Osteocyte (in vitro differentiated cells): ENCODE results near the gene FUOM. TPM values are rescaled to one million over a fixed set of nuclear protein-coding genes. Genes with fewer than 3 reads are reported as not detected.

Experiments
- DNase-seq: peaks from one replicate; pipeline ENCODE4 v3.0.0; 2021; ENCODE audit warnings: mixed read lengths; ENCODE audit not compliant: unreplicated experiment; ENCODE audit errors: extremely low spot score
- H3K27ac Mint-ChIP-seq: one replicate; pipeline ENCODE4 v1.8.0; 2021; ENCODE audit warnings: mild to moderate bottlenecking, mixed read lengths; ENCODE audit not compliant: unreplicated experiment
- H3K27me3 Mint-ChIP-seq: one replicate; pipeline ENCODE4 v1.8.0; 2021; ENCODE audit warnings: mixed read lengths; ENCODE audit not compliant: unreplicated experiment
- H3K36me3 Mint-ChIP-seq: one replicate; pipeline ENCODE4 v1.8.0; 2021; ENCODE audit warnings: mixed read lengths; ENCODE audit not compliant: unreplicated experiment
- H3K4me1 Mint-ChIP-seq: one replicate; pipeline ENCODE4 v1.8.0; 2021; ENCODE audit warnings: mixed read lengths; ENCODE audit not compliant: unreplicated experiment
- H3K4me3 Mint-ChIP-seq: one replicate; pipeline ENCODE4 v1.8.0; 2021; ENCODE audit warnings: mild to moderate bottlenecking, moderate library complexity, mixed read lengths; ENCODE audit not compliant: unreplicated experiment
- H3K9me3 Mint-ChIP-seq: one replicate; pipeline ENCODE4 v1.8.0; 2021; ENCODE audit warnings: mixed read lengths; ENCODE audit not compliant: unreplicated experiment
- total RNA-seq: library from RNA; stranded (reverse); gene quantifications from 2 replicates; pipeline ENCODE4 v1.2.1, GENCODE V29; 2021
- TF ChIP-seq, protein P1 (sequence below): fragments of 200-600 bp; sonication (generic); IDR thresholded peaks from 2 replicates; pipeline ENCODE4 v1.5.0; 2021; ENCODE audit warnings: antibody characterized with exemption, mild to moderate bottlenecking, moderate library complexity

Gene FUOM
- total RNA-seq, 1 donor from 2014 or later, result 24.0 TPM

DNA sequence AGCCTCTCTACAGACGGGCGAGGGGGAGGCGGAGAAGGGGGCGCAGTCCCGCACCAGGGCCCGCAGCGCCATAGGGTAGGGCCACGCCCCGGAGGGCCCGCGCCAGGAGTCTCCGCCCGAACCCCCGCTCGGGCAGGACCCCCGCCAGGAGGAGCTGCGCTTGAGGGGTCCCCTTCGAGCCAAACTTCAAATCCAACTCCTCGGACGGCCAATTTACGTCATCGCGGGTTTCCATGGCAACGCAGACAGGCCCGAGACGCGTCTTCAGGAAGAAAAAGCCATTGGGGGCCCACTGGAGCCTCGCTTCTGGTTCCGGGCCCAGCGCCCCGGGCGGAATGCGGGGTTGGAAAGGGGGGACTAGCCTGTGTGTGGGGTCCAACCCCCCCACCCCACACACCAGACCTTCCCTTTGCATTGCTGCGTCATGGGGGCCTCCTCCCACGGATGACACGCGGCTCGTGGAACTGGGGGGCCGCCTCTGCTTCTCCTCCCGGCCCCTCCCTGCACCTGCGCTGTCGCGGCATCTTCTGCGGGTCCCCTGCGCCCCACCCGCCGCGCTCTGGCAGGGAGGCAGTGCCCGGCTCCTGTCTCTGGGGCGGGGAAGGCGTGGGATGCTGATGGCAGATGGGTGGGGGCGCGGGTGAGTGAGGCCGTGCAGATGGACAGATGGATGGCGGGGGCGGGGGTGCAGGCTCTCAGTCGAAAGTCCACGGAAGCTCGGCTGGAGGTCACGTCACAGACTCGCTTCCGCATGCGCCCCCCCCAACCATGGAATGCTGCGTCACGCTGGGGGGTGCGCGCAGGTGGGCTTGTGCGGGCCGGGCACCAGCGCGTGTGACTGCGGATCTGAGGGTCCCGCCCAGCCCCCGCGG is 22.3 kb downstream of the FUOM start:
- peak; percentile 86 for DNase-seq
- Mint-ChIP-seq H3K27ac (no peak overlapping the region), H3K27me3 (peaks cover 26% of the 10 kb centered on the region), H3K36me3 (peaks cover 2% of the 10 kb centered on the region), H3K4me1 (peaks cover 3% of the 10 kb centered on the region), H3K9me3 (peaks cover 5% of the 10 kb centered on the region), H3K4me3 (peak overlapping the region; percentile 14)
- TF ChIP-seq, protein P1, sequence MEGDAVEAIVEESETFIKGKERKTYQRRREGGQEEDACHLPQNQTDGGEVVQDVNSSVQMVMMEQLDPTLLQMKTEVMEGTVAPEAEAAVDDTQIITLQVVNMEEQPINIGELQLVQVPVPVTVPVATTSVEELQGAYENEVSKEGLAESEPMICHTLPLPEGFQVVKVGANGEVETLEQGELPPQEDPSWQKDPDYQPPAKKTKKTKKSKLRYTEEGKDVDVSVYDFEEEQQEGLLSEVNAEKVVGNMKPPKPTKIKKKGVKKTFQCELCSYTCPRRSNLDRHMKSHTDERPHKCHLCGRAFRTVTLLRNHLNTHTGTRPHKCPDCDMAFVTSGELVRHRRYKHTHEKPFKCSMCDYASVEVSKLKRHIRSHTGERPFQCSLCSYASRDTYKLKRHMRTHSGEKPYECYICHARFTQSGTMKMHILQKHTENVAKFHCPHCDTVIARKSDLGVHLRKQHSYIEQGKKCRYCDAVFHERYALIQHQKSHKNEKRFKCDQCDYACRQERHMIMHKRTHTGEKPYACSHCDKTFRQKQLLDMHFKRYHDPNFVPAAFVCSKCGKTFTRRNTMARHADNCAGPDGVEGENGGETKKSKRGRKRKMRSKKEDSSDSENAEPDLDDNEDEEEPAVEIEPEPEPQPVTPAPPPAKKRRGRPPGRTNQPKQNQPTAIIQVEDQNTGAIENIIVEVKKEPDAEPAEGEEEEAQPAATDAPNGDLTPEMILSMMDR, result no peak

GRCh38 chr10:133334503-133335245 is 23.1 kb downstream of the FUOM start:
- Mint-ChIP-seq H3K27ac (no peak overlapping the region), H3K4me1 (peaks cover 7% of the 10 kb centered on the region), H3K36me3 (peaks cover 2% of the 10 kb centered on the region), H3K9me3 (peaks cover 5% of the 10 kb centered on the region), H3K27me3 (peaks cover 26% of the 10 kb centered on the region), H3K4me3 (peak overlapping the region; percentile 69)
- TF ChIP-seq, protein P1, result no peak
- DNase-seq, result peak; percentile 85

DNA sequence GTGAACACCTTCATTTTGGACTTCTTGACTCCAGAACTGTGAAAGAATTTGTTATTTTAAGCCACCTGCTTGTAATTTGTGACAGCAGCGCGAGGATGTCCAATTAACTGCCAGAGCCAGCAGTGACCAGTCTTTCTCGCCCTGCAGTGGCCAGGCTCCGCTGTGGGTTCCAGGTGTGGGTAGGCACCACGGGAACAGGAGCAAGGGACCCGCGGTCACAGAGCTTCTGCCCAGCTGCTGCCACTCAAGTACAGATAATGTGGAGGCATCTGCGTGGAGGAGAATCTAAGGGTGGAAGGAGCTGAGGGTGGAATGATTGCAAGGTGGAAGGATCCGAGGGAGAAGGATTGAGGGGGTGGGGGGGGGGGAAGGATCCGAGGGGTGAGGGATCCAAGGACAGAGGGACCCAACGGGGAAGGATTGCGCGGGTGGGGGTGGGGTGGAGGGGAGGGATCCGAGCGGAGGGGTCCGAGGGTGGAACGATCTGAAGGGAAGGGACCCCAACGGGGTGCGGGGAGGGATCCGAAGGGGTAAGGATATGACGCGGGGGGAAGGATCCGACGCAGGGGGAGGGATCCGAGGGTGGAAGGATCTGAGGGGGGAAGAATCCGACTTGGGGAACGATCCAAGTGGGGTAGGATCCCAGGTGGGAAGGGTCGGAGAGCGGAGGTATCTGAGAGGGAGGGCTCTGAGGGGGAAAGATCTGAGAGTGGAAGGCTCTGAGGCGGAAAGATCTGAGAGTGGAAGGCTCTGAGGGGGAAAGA is 24.7 kb downstream of the FUOM start:
- no peak for DNase-seq
- Mint-ChIP-seq H3K27me3 (peaks cover 26% of the 10 kb centered on the region), H3K36me3 (peaks cover 2% of the 10 kb centered on the region), H3K27ac (no peak overlapping the region), H3K9me3 (peaks cover 5% of the 10 kb centered on the region), H3K4me1 (peaks cover 22% of the 10 kb centered on the region), H3K4me3 (no peak overlapping the region)
- TF ChIP-seq, protein P1, result no peak

DNA sequence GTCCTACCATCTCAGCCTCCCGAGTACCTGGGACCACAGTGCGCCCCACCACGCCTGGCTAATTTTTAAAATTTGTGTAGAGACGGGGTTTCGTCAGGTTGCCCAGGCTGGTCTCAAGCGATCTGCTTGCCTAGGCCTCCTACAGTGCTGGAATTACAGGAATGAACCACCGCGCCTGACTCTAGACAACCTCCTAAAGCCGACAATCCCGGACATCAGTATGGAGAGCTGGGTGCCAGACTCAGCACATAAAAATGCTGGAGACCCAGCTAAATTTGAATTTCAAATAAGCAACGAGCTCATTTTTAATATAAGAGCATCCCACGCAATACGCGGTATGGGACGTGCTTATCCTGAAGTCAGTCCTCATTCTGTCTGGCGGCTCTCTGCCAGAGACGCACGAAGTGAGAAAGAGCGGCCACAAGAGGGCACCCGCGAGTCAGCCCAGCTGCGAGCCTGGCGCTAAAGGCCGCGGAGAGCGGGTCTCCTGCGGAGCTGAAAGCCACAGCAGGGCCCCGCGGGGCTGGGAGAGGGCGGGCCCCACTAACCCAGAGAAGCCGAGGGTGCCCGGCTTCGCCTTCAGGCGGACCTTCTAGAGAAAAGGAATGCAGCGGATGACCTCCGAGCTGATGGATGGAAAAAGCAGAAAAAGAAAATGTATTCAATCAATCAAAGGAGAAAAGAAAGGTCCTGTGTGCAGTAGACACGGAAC is 28.2 kb downstream of the FUOM start:
- Mint-ChIP-seq H3K36me3 (peaks cover 2% of the 10 kb centered on the region), H3K27ac (peak overlapping the region; percentile 83), H3K4me3 (peak overlapping the region; percentile 48), H3K9me3 (peaks cover 5% of the 10 kb centered on the region), H3K4me1 (peaks cover 43% of the 10 kb centered on the region), H3K27me3 (peaks cover 24% of the 10 kb centered on the region)
- peak; percentile 97 for DNase-seq
- TF ChIP-seq, protein P1, result peak; percentile 99
